H1 (cell line): Measurements from ENCODE around the gene TNIK. TPM values are rescaled to one million over a fixed set of nuclear protein-coding genes. Genes with fewer than 3 reads are reported as not detected.

Source experiments
- CTCF ChIA-PET: fragments of 300-600 bp; sonication (Branson Sonifier 250); formaldehyde crosslinking; loops from one replicate; lab custom pipeline; 2021; ENCODE audit not compliant: partially characterized antibody; lab: Charles Lee
- POLR2A ChIA-PET: fragments of 300-600 bp; sonication (Branson Sonifier 250); formaldehyde crosslinking; loops from one replicate; lab custom pipeline; 2021; ENCODE audit warnings: inconsistent platforms; ENCODE audit not compliant: partially characterized antibody; lab: Charles Lee
- DNase-seq, 2 experiments: peaks; one replicate each; pipeline versions ENCODE4 v3.0.0 to v3.0.0-alpha.2; 2010 to 2022; ENCODE audit warnings: low spot score in 2 of 2, low read depth in 1 of 2, mixed read lengths in 1 of 2
- FAIRE-seq: peaks from 2 replicates; lab custom pipeline; 2011; peaks lifted over from hg19 to GRCh38; lab: Jason Lieb, UNC
- H2AFZ ChIP-seq: 2 replicates; pipeline ENCODE4 v1.8.1; 2012; ENCODE audit warnings: low read length, inconsistent platforms
- H2AK5ac ChIP-seq: 2 replicates; pipeline ENCODE4 v1.6.1; 2013; ENCODE audit warnings: low read depth, low read length
- H2BK120ac ChIP-seq: replicated peaks from 2 replicates; pipeline ENCODE3; 2013; ENCODE audit warnings: low read depth, low read length, inconsistent platforms
- H2BK12ac ChIP-seq: 2 replicates; pipeline ENCODE4 v1.6.1; 2013; ENCODE audit warnings: low read depth, low read length
- H2BK15ac ChIP-seq: 2 replicates; pipeline ENCODE4 v1.6.1; 2013; ENCODE audit warnings: low read length
- H2BK20ac ChIP-seq: 2 replicates; pipeline ENCODE4 v1.6.1; 2013; ENCODE audit warnings: low read length
- H2BK5ac ChIP-seq: 2 replicates; pipeline ENCODE4 v1.6.1; 2013; ENCODE audit warnings: low read depth, low read length
- H3K14ac ChIP-seq: 2 replicates; pipeline ENCODE4 v1.6.1; 2013; ENCODE audit warnings: inconsistent platforms; ENCODE audit not compliant: insufficient read length
- H3K18ac ChIP-seq: 2 replicates; pipeline ENCODE4 v1.6.1; 2013; ENCODE audit warnings: low read length; ENCODE audit errors: extremely low read depth
- H3K23ac ChIP-seq: 2 replicates; pipeline ENCODE4 v1.6.1; 2013; ENCODE audit warnings: inconsistent platforms; ENCODE audit not compliant: insufficient read length
- H3K23me2 ChIP-seq: 2 replicates; pipeline ENCODE4 v1.6.1; 2013; ENCODE audit warnings: low read depth, low read length
- H3K27ac ChIP-seq: 2 replicates; pipeline ENCODE4 v1.6.1; 2011; ENCODE audit warnings: low read depth, low read length, inconsistent platforms
- H3K27me3 ChIP-seq, 4 experiments: replicated peaks in 1 of 4; 1 replicate in 1 of 4; 2 replicates in 3 of 4; pipeline versions ENCODE4 v1.6.1 to v1.8.1; 2011 to 2013; ENCODE audit warnings: low read length in 3 of 4, mild to moderate bottlenecking in 3 of 4, inconsistent platforms in 2 of 4, mixed read lengths in 2 of 4, moderate library complexity in 1 of 4; ENCODE audit not compliant: control insufficient read depth in 3 of 4, insufficient read depth in 3 of 4; ENCODE audit errors: extremely low read depth in 1 of 4
- H3K36me3 ChIP-seq, 4 experiments: 2 replicates each; pipeline versions ENCODE4 v1.6.1 to v1.8.1; 2011 to 2013; ENCODE audit warnings: mild to moderate bottlenecking in 4 of 4, low read length in 3 of 4, moderate library complexity in 2 of 4, control low read depth in 1 of 4, inconsistent platforms in 1 of 4; ENCODE audit not compliant: insufficient read depth in 4 of 4, control insufficient read depth in 2 of 4
- H3K4ac ChIP-seq: replicated peaks from 2 replicates; pipeline ENCODE3; 2013; ENCODE audit warnings: low read length, low read depth, mixed read lengths, inconsistent platforms; ENCODE audit not compliant: insufficient read length
- H3K4me1 ChIP-seq, 4 experiments: replicated peaks in 1 of 4; 1 replicate in 1 of 4; 2 replicates in 3 of 4; pipeline versions ENCODE4 v1.6.1 to v1.8.1; 2011 to 2013; ENCODE audit warnings: low read length in 3 of 4, inconsistent platforms in 2 of 4, mixed read lengths in 1 of 4; ENCODE audit not compliant: insufficient read depth in 4 of 4, control insufficient read depth in 3 of 4
- H3K4me2 ChIP-seq, 2 experiments: 2 replicates each; pipeline versions ENCODE4 v1.6.1 to v1.8.1; 2011 to 2013; ENCODE audit warnings: low read depth in 2 of 2, low read length in 2 of 2, control low read depth in 1 of 2, inconsistent platforms in 1 of 2, mild to moderate bottlenecking in 1 of 2; ENCODE audit not compliant: insufficient read depth in 1 of 2
- H3K4me3 ChIP-seq, 4 experiments: fragments of 200-600, 300-600 bp in 1 of 4; sonication (generic), shearing (Covaris generic), sonication (Bioruptor Twin) in 1 of 4; 2 replicates each; pipeline versions ENCODE4 v1.5.1 to v1.8.1; 2011 to 2016; ENCODE audit warnings: low read length in 4 of 4, low read depth in 3 of 4, control low read depth in 2 of 4, inconsistent platforms in 2 of 4, mild to moderate bottlenecking in 2 of 4, mixed read lengths in 1 of 4, moderate library complexity in 1 of 4; ENCODE audit not compliant: insufficient read depth in 2 of 4; ENCODE audit errors: extremely low read depth in 1 of 4
- H3K56ac ChIP-seq: replicated peaks from 2 replicates; pipeline ENCODE3; 2013; ENCODE audit warnings: low read depth, mild to moderate bottlenecking, mixed read lengths, low read length, inconsistent platforms; ENCODE audit not compliant: insufficient read length
- H3K79me1 ChIP-seq: 2 replicates; pipeline ENCODE4 v1.6.1; 2013; ENCODE audit warnings: low read depth, low read length, control low read depth
- H3K79me2 ChIP-seq, 2 experiments: 2 replicates each; pipeline versions ENCODE4 v1.6.1 to v1.8.1; 2012 to 2013; ENCODE audit warnings: low read length in 2 of 2, mild to moderate bottlenecking in 2 of 2, inconsistent platforms in 1 of 2; ENCODE audit not compliant: insufficient read depth in 2 of 2, control insufficient read depth in 1 of 2
- H3K9ac ChIP-seq, 4 experiments: replicated peaks in 1 of 4; 1 replicate in 1 of 4; 2 replicates in 3 of 4; pipeline versions ENCODE4 v1.6.1 to v1.8.1; 2011 to 2013; ENCODE audit warnings: low read depth in 3 of 4, low read length in 3 of 4, control low read depth in 2 of 4, mild to moderate bottlenecking in 2 of 4, moderate library complexity in 2 of 4, inconsistent platforms in 1 of 4; ENCODE audit errors: extremely low read depth in 1 of 4
- H3K9me3 ChIP-seq, 2 experiments: 2 replicates each; pipeline versions ENCODE4 v1.6.1 to v1.8.1; 2012 to 2013; ENCODE audit warnings: mild to moderate bottlenecking in 2 of 2, moderate library complexity in 2 of 2, control low read depth in 1 of 2, inconsistent platforms in 1 of 2, low read depth in 1 of 2, low read length in 1 of 2, mixed read lengths in 1 of 2; ENCODE audit not compliant: insufficient read depth in 2 of 2
- H4K20me1 ChIP-seq, 2 experiments: replicated peaks in 1 of 2; 2 replicates each; pipeline versions ENCODE3 to v1.8.1; 2011 to 2013; ENCODE audit warnings: inconsistent platforms in 2 of 2, low read length in 2 of 2, mild to moderate bottlenecking in 1 of 2; ENCODE audit not compliant: insufficient read depth in 2 of 2, control insufficient read depth in 1 of 2
- H4K5ac ChIP-seq: 2 replicates; pipeline ENCODE4 v1.6.1; 2013; ENCODE audit warnings: low read length, low read depth, mixed read lengths, inconsistent platforms; ENCODE audit not compliant: insufficient read length
- H4K8ac ChIP-seq: 2 replicates; pipeline ENCODE4 v1.8.0; 2013; ENCODE audit warnings: mild to moderate bottlenecking, moderate library complexity, low read length, inconsistent platforms; ENCODE audit not compliant: insufficient read depth; ENCODE audit errors: extremely low read depth
- H4K91ac ChIP-seq: replicated peaks from 2 replicates; pipeline ENCODE3; 2013; ENCODE audit warnings: low read length, mixed read lengths, inconsistent platforms; ENCODE audit not compliant: insufficient read length
- ASH2L ChIP-seq: fragments of 200-600, 300-600 bp; sonication (generic); IDR thresholded peaks from one replicate; pipeline ENCODE4 v1.7.1; 2017; ENCODE audit warnings: low read length
- HDAC6 ChIP-seq: IDR thresholded peaks from one replicate; pipeline ENCODE4 v1.7.1; 2012; ENCODE audit warnings: low read depth, mild to moderate bottlenecking, inconsistent platforms, low read length, moderate library complexity
- MAFK ChIP-seq: IDR thresholded peaks from 2 replicates; pipeline ENCODE4 v1.6.1; 2012; ENCODE audit warnings: low read depth, mild to moderate bottlenecking, improper control_type of control experiment, low read length
- TAF7 ChIP-seq: optimal IDR thresholded peaks from 2 replicates; pipeline ENCODE3; 2011; ENCODE audit warnings: low read depth, mild to moderate bottlenecking, inconsistent platforms, low read length, moderate library complexity, borderline replicate concordance
- WGBS, 2 experiments: shearing (Covaris generic) in 1 of 2; methylation state at CpG; one replicate each; pipeline versions ENCODE4 v1.1.6 to v1.1.7; 2013 to 2015; ENCODE audit warnings: low lambda C conversion rate in 2 of 2, mixed read lengths in 2 of 2, inconsistent platforms in 1 of 2, low coverage in 1 of 2, missing lambda C conversion rate in 1 of 2; ENCODE audit not compliant: insufficient replicate concordance in 2 of 2, insufficient coverage in 1 of 2, insufficient read length in 1 of 2; ENCODE audit errors: extremely low coverage in 1 of 2, missing lambda C conversion rate in 1 of 2; 5-methylcytosine and 5-hydroxymethylcytosine counted together
- polyA plus RNA-seq, 7 experiments: library from polyadenylated mRNA; depleted of rRNA in 3 of 7; stranded (reverse) in 5 of 7; unstranded in 2 of 7; fragments of >200 nt in 5 of 7; fragments of 200-250 nt in 2 of 7; gene quantifications; 1 replicate in 5 of 7; 2 replicates in 1 of 7; 4 replicates in 1 of 7; pipeline versions ENCODE4 v1.2.1 to v1.2.3, GENCODE V29; 2011 to 2013; ENCODE audit warnings: missing spikeins in 2 of 7, mixed read lengths in 2 of 7
- total RNA-seq: library from RNA; stranded (reverse); fragmentation: NEBNext Ultra II Directional; extraction: Animal tissue kit (Norgen Biotek cat#: 25700); gene quantifications from 2 replicates; pipeline ENCODE4 v1.2.1, GENCODE V29; 2021

The TNIK gene
- total and polyA plus RNA-seq, 2 of the 8 experiments (the other 6 are each of a cell fraction or from before 2014, with no cell fraction given) = 7.4 to 42.0 TPM

GRCh38 chr3:171306631-171307030 lies 153.6 kb downstream of the TNIK start:
- no peak overlapping the region for H4K8ac ChIP-seq
- no peak overlapping the region for H3K4ac ChIP-seq
- H3K18ac ChIP-seq = no peak overlapping the region
- H3K27me3 ChIP-seq = no peaks in the 10 kb centered on the region
- POLR2A ChIA-PET = no interaction called here
- no peak overlapping the region for H2AK5ac ChIP-seq
- peak; percentile 60 for FAIRE-seq
- peaks cover 0 to 4% (median 0%) of the 10 kb centered on the region in 4 experiments; a peak in 1 of 7 replicates for H3K4me1 ChIP-seq
- WGBS, 2 experiments = 73% methylated on average over 6 of the region's 6 CpGs; no CpG with 5 or more reads in 1 of the 2 experiments
- no peak overlapping the region for H3K4me3 ChIP-seq
- H3K27ac ChIP-seq = no peak overlapping the region
- no peak overlapping the region for H4K91ac ChIP-seq
- no peak overlapping the region for H3K4me2 ChIP-seq
- no peak overlapping the region for H3K14ac ChIP-seq
- no peaks in the 10 kb centered on the region for H4K20me1 ChIP-seq
- no peak overlapping the region for H2BK120ac ChIP-seq
- peaks cover 0 to 48% of the 10 kb centered on the region in 2 experiments; a peak in 2 of 4 replicates for H3K79me2 ChIP-seq
- no peak overlapping the region for H3K23ac ChIP-seq
- H2BK20ac ChIP-seq = no peak overlapping the region
- no peaks in the 10 kb centered on the region for H3K79me1 ChIP-seq
- no peaks in the 10 kb centered on the region for H3K36me3 ChIP-seq
- H2AFZ ChIP-seq = no peak overlapping the region
- no peak overlapping the region for H4K5ac ChIP-seq
- no peak overlapping the region for H3K9ac ChIP-seq
- H3K23me2 ChIP-seq = no peaks in the 10 kb centered on the region
- CTCF ChIA-PET = interaction anchor here (0.9 kb wide), 1 partner anchor 180 kb away, joined by 3 read pairs; no protein-coding TSS in a partner anchor
- no peak for DNase-seq
- H3K56ac ChIP-seq = no peak overlapping the region
- H2BK12ac ChIP-seq = no peak overlapping the region
- no peaks in the 10 kb centered on the region for H3K9me3 ChIP-seq
- H2BK15ac ChIP-seq = no peak overlapping the region
- H2BK5ac ChIP-seq = no peak overlapping the region
- TF ChIP-seq ASH2L = no peak
- no peak for TF ChIP-seq MAFK
- no peak for TF ChIP-seq TAF7
- no peak for TF ChIP-seq HDAC6
